WTC11 (cell line): Measurements from ENCODE around the gene PI4KB. TPM values are rescaled to one million over a fixed set of nuclear protein-coding genes. Genes with fewer than 3 reads are reported as not detected.

Source experiments
- ATAC-seq: fragments of 200-7000 bp; cut with Tn5 transposase; 2 replicates; pipeline ENCODE4 v1.10.0; 2021; ENCODE audit warnings: mild to moderate bottlenecking, moderate library complexity
- CTCF ChIA-PET: fragments of 300-600 bp; sonication (Branson Sonifier 250); formaldehyde crosslinking; loops from one replicate; lab custom pipeline; 2021; ENCODE audit warnings: antibody characterized with exemption; lab: Charles Lee
- POLR2A ChIA-PET: fragments of 350-600 bp; sonication (Branson Sonifier 250); formaldehyde crosslinking; loops from one replicate; lab custom pipeline; 2021; ENCODE audit warnings: antibody characterized with exemption; lab: Charles Lee
- DNase-seq: peaks from one replicate; pipeline ENCODE4 v3.0.0; 2021; ENCODE audit warnings: low spot score
- H3K27ac Mint-ChIP-seq: 2 replicates; pipeline ENCODE4 v1.8.0; 2021; ENCODE audit warnings: mixed read lengths
- H3K27me3 Mint-ChIP-seq: 2 replicates; pipeline ENCODE4 v1.8.0; 2021; ENCODE audit warnings: low read depth, mild to moderate bottlenecking, moderate library complexity, mixed read lengths
- H3K36me3 Mint-ChIP-seq: 2 replicates; pipeline ENCODE4 v1.8.0; 2021; ENCODE audit warnings: mixed read lengths
- H3K4me1 Mint-ChIP-seq: 2 replicates; pipeline ENCODE4 v1.8.0; 2022; ENCODE audit warnings: mixed read lengths
- H3K4me3 Mint-ChIP-seq: 2 replicates; pipeline ENCODE4 v1.8.0; 2021; ENCODE audit warnings: mild to moderate bottlenecking, moderate library complexity, mixed read lengths
- H3K9me3 Mint-ChIP-seq: 2 replicates; pipeline ENCODE4 v1.8.0; 2021; ENCODE audit warnings: mixed read lengths
- AFF4 ChIP-seq: sonication (generic); formaldehyde crosslinking; IDR thresholded peaks from 2 replicates; pipeline ENCODE4 v1.8.1; 2023; ENCODE audit warnings: mild to moderate bottlenecking, missing genetic modification reagents, borderline replicate concordance
- ETV6 ChIP-seq: sonication (generic); formaldehyde crosslinking; IDR thresholded peaks from 2 replicates; pipeline ENCODE4 v1.8.1; 2022; ENCODE audit warnings: mild to moderate bottlenecking, missing genetic modification reagents
- GABPB1 ChIP-seq: sonication (generic); formaldehyde crosslinking; IDR thresholded peaks from 2 replicates; pipeline ENCODE4 v1.8.1; 2023; ENCODE audit warnings: mild to moderate bottlenecking, missing genetic modification reagents
- JAZF1 ChIP-seq: fragments of 250-450 bp; sonication (Bioruptor Pico); IDR thresholded peaks from 2 replicates; pipeline ENCODE4 v1.9.0; 2021; ENCODE audit warnings: moderate library complexity, mild to moderate bottlenecking, inconsistent platforms
- NR1H2 ChIP-seq: sonication (generic); formaldehyde crosslinking; IDR thresholded peaks from 2 replicates; pipeline ENCODE4 v1.9.0; 2021; ENCODE audit warnings: mild to moderate bottlenecking, moderate library complexity, missing genetic modification reagents
- SMAD4 ChIP-seq: sonication (generic); formaldehyde crosslinking; IDR thresholded peaks from 2 replicates; pipeline ENCODE4 v1.8.0; 2022; ENCODE audit warnings: mild to moderate bottlenecking, missing genetic modification reagents
- SP1 ChIP-seq: sonication (generic); formaldehyde crosslinking; conservative IDR thresholded peaks from 2 replicates; pipeline ENCODE4 v1.8.1; 2022; ENCODE audit warnings: missing genetic modification reagents
- TCF7 ChIP-seq: sonication (generic); formaldehyde crosslinking; IDR thresholded peaks from 2 replicates; pipeline ENCODE4 v1.8.0; 2022; ENCODE audit warnings: mild to moderate bottlenecking, low read depth, missing genetic modification reagents, moderate library complexity
- TP53 ChIP-seq: sonication (generic); formaldehyde crosslinking; IDR thresholded peaks from 2 replicates; pipeline ENCODE4 v1.8.1; 2023; ENCODE audit warnings: mild to moderate bottlenecking, missing genetic modification reagents
- ZMAT4 ChIP-seq: fragments of 250-450 bp; sonication (Bioruptor Pico); IDR thresholded peaks from 2 replicates; pipeline ENCODE4 v1.9.0; 2021; ENCODE audit warnings: mild to moderate bottlenecking
- ZNF232 ChIP-seq: sonication (generic); formaldehyde crosslinking; IDR thresholded peaks from 2 replicates; pipeline ENCODE4 v1.8.0; 2022; ENCODE audit warnings: mild to moderate bottlenecking, missing genetic modification reagents
- total RNA-seq: library from RNA; stranded (reverse); gene quantifications from 3 replicates; pipeline ENCODE4 v1.2.3, GENCODE V29; 2021
- TF ChIP-seq, protein P1 (sequence below): sonication (generic); formaldehyde crosslinking; IDR thresholded peaks from 2 replicates; pipeline ENCODE4 v1.8.0; 2023; ENCODE audit warnings: missing genetic modification reagents, mild to moderate bottlenecking, borderline replicate concordance
- TF ChIP-seq, protein P2 (sequence below): sonication (generic); formaldehyde crosslinking; IDR thresholded peaks from 2 replicates; pipeline ENCODE4 v1.8.0; 2022; ENCODE audit warnings: mild to moderate bottlenecking, missing genetic modification reagents
- TF ChIP-seq, protein P3 (sequence below): sonication (generic); formaldehyde crosslinking; IDR thresholded peaks from 2 replicates; pipeline ENCODE4 v1.8.0; 2023; ENCODE audit warnings: mild to moderate bottlenecking, missing genetic modification reagents
- TF ChIP-seq, protein P4 (sequence below): sonication (generic); formaldehyde crosslinking; IDR thresholded peaks from 2 replicates; pipeline ENCODE4 v1.8.0; 2022; ENCODE audit warnings: mild to moderate bottlenecking, missing genetic modification reagents

Gene PI4KB
- total RNA-seq, 1 experiment from 2014 or later = 33.6 TPM

GRCh38 chr1:151314137-151314875, 12.9 kb downstream of the PI4KB start:
- POLR2A ChIA-PET = no interaction called here
- Mint-ChIP-seq H3K9me3 (no peaks in the 10 kb centered on the region), H3K36me3 (peaks cover 8% of the 10 kb centered on the region), H3K27me3 (no peaks in the 10 kb centered on the region), H3K27ac (no peak overlapping the region), H3K4me3 (no peak overlapping the region), H3K4me1 (peaks cover 15% of the 10 kb centered on the region)
- no peak for DNase-seq
- TF ChIP-seq, protein P1, sequence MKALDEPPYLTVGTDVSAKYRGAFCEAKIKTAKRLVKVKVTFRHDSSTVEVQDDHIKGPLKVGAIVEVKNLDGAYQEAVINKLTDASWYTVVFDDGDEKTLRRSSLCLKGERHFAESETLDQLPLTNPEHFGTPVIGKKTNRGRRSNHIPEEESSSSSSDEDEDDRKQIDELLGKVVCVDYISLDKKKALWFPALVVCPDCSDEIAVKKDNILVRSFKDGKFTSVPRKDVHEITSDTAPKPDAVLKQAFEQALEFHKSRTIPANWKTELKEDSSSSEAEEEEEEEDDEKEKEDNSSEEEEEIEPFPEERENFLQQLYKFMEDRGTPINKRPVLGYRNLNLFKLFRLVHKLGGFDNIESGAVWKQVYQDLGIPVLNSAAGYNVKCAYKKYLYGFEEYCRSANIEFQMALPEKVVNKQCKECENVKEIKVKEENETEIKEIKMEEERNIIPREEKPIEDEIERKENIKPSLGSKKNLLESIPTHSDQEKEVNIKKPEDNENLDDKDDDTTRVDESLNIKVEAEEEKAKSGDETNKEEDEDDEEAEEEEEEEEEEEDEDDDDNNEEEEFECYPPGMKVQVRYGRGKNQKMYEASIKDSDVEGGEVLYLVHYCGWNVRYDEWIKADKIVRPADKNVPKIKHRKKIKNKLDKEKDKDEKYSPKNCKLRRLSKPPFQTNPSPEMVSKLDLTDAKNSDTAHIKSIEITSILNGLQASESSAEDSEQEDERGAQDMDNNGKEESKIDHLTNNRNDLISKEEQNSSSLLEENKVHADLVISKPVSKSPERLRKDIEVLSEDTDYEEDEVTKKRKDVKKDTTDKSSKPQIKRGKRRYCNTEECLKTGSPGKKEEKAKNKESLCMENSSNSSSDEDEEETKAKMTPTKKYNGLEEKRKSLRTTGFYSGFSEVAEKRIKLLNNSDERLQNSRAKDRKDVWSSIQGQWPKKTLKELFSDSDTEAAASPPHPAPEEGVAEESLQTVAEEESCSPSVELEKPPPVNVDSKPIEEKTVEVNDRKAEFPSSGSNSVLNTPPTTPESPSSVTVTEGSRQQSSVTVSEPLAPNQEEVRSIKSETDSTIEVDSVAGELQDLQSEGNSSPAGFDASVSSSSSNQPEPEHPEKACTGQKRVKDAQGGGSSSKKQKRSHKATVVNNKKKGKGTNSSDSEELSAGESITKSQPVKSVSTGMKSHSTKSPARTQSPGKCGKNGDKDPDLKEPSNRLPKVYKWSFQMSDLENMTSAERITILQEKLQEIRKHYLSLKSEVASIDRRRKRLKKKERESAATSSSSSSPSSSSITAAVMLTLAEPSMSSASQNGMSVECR (CRISPR knock-in tag) = no peak
- TF ChIP-seq, protein P2, sequence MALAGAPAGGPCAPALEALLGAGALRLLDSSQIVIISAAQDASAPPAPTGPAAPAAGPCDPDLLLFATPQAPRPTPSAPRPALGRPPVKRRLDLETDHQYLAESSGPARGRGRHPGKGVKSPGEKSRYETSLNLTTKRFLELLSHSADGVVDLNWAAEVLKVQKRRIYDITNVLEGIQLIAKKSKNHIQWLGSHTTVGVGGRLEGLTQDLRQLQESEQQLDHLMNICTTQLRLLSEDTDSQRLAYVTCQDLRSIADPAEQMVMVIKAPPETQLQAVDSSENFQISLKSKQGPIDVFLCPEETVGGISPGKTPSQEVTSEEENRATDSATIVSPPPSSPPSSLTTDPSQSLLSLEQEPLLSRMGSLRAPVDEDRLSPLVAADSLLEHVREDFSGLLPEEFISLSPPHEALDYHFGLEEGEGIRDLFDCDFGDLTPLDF = no peak
- TF ChIP-seq ETV6 (CRISPR knock-in tag) (no peak), GABPB1 (CRISPR knock-in tag) (no peak), TCF7 (CRISPR knock-in tag) (no peak), TP53 (no peak), NR1H2 (CRISPR knock-in tag) (no peak), SMAD4 (CRISPR knock-in tag) (no peak), ZNF232 (CRISPR knock-in tag) (no peak), JAZF1 (CRISPR knock-in tag) (no peak), SP1 (no peak), ZMAT4 (no peak), AFF4 (no peak)
- TF ChIP-seq, protein P3, sequence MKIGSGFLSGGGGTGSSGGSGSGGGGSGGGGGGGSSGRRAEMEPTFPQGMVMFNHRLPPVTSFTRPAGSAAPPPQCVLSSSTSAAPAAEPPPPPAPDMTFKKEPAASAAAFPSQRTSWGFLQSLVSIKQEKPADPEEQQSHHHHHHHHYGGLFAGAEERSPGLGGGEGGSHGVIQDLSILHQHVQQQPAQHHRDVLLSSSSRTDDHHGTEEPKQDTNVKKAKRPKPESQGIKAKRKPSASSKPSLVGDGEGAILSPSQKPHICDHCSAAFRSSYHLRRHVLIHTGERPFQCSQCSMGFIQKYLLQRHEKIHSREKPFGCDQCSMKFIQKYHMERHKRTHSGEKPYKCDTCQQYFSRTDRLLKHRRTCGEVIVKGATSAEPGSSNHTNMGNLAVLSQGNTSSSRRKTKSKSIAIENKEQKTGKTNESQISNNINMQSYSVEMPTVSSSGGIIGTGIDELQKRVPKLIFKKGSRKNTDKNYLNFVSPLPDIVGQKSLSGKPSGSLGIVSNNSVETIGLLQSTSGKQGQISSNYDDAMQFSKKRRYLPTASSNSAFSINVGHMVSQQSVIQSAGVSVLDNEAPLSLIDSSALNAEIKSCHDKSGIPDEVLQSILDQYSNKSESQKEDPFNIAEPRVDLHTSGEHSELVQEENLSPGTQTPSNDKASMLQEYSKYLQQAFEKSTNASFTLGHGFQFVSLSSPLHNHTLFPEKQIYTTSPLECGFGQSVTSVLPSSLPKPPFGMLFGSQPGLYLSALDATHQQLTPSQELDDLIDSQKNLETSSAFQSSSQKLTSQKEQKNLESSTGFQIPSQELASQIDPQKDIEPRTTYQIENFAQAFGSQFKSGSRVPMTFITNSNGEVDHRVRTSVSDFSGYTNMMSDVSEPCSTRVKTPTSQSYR (CRISPR knock-in tag) = no peak
- TF ChIP-seq, protein P4, sequence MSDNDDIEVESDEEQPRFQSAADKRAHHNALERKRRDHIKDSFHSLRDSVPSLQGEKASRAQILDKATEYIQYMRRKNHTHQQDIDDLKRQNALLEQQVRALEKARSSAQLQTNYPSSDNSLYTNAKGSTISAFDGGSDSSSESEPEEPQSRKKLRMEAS = no peak
- no peak for ATAC-seq
- CTCF ChIA-PET = interaction anchor here (1.1 kb wide), 1 partner anchor 26 kb away, joined by 5 read pairs; no protein-coding TSS in a partner anchor
